Pancreas (tissue), 10 donors: ENCODE data around the gene DUSP9. TPM values are rescaled to one million over a fixed set of nuclear protein-coding genes. Genes with fewer than 3 reads are reported as not detected.

Experiments used
- ATAC-seq, 4 donors: fragments of 200-7000 bp; cut with Tn5 transposase; one replicate each; pipeline versions ENCODE4 v1.8.0 to v1.9.1; 2020; ENCODE audit warnings: mild to moderate bottlenecking in 4 of 4, moderate library complexity in 4 of 4
- DNase-seq, 6 donors: peaks; one replicate each; pipeline ENCODE4 v3.0.0-alpha.2; 2020
- FAIRE-seq: peaks from 2 replicates; lab custom pipeline; 2012; peaks lifted over from hg19 to GRCh38; lab: Jason Lieb, UNC
- H3K27ac ChIP-seq, 4 donors: fragments of 200-600 bp; sonication (generic); 1 replicate in 3 of 4; 2 replicates in 1 of 4; pipeline versions ENCODE4 v1.5.0 to v1.8.0; 2020
- H3K27me3 ChIP-seq, 4 donors: fragments of 200-600 bp; one replicate each; pipeline ENCODE4 v1.8.0; 2021
- H3K36me3 ChIP-seq, 3 donors: fragments of 200-600 bp; sonication (generic) in 1 of 3; one replicate each; pipeline versions ENCODE4 v1.5.0 to v1.8.0; 2020 to 2021
- H3K4me1 ChIP-seq, 3 donors: fragments of 200-600 bp; one replicate each; pipeline ENCODE4 v1.8.0; 2021
- H3K4me3 ChIP-seq, 4 donors: fragments of 200-600 bp; sonication (generic) in 2 of 4; one replicate each; pipeline versions ENCODE4 v1.5.0 to v1.8.0; 2020 to 2021
- H3K9me3 ChIP-seq, 4 donors: fragments of 200-600 bp; one replicate each; pipeline ENCODE4 v1.8.0; 2021
- WGBS, 2 donors: extraction: QIAGEN DNeasy Blood & Tissue Kit; methylation state at CpG; one replicate each; pipeline ENCODE4 v1.1.7; 2013; 5-methylcytosine and 5-hydroxymethylcytosine counted together
- intact Hi-C, 3 donors: fragments of 100-400 bp; cut with DNase I; formaldehyde crosslinking; loops; one replicate each; pipeline versions ENCODE4 v1.11.1 to v1.14.2; 2022
- polyA plus RNA-seq, 2 donors: library from polyadenylated mRNA; stranded (reverse); fragments of 200-250 nt; gene quantifications; one replicate each; pipeline ENCODE4 v1.2.3, GENCODE V29; 2013
- total RNA-seq, 6 donors: library from RNA; stranded (reverse); fragmentation: NEBNext Ultra II Directional in 4 of 6; extraction: Animal tissue kit (Norgen Biotek cat#: 25700) in 4 of 6; gene quantifications; one replicate each; pipeline versions ENCODE4 v1.2.1 to v1.2.4, GENCODE V29; 2021 to 2023
- TF ChIP-seq, protein P1 (sequence below), 4 donors: fragments of 200-600 bp; sonication (generic) in 3 of 4; IDR thresholded peaks; one replicate each; pipeline versions ENCODE4 v1.5.0 to v1.8.0; 2021; ENCODE audit warnings: antibody characterized with exemption in 4 of 4
- donor health status: healthy with polysubstance abuse.
- donor health status: DM: no; HTN: no; CAD: no; lungs with moderate emphysema.
- donor health status: DM: no; HTN: no; CAD: no.
- donor health status: control.
- donor health status: control.
- donor health status: Bipolar disorder and iron deficiency.
- donor health status: DM: yes; HTN: yes; CAD: no.
- donor health status: DM: no; HTN: no; CAD: no.
- donor health status: DM: no; HTN: no; CAD: no.
- donor health status: DM: yes; HTN: yes; CAD: no.

DUSP9 gene
- total and polyA plus RNA-seq, 8 donors = 0.07 to 0.28 (median 0.12) TPM; not detected in 4

DNA sequence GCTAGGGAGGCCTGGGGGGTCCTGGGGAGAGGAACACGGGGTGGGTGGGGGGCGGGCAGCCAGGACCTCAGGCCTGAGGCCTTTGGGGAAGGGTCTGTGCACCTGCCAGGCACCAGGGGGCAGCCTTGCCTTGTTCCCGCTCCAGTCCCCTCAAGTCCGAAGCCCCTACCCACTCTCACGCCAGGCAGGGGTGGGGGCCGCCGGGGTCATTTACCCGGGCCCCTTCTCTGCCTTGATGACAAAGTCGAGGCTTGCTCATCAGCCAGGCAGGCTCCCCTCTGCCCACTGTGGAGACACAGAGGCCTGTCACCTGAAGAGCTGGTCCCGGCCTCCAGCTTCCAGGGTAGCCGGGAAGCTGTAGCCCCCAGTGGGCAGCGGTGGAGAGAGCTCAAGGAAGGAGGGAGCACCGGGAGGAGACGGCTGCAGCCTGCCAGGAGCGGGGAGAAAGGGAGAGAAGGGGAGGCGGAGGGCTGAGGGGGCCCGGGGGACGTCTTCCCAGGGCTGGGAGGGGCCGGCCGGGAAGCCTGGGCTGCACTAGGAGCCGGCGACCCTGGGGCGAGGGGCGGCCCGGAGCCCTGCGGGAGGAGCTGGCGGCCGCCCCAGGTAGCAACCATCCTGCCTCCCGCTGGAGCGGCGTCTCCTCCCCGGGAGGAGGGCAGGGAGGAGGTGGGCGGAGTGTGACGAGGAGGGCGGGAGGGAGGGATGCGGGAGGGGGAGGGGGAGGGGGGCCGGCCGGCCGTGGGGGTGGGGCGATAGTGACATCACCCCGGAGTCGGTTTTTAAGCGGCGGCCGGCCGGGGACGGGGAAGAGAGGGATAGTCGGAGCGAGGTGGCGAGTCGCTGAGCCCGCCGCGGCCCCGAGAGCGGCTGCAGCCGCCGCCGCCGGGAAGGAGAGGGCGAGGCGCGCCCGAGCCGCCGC, 40.4 kb downstream of the DUSP9 start, which contains the start of gene SLC6A8:
Gene SLC6A8 (plus strand): TSS at position 806 of the 919 bp plus-strand sequence. CDS start 649 bp downstream, outside the sequence.
- peak; percentile 66 to 88 (median 80) for DNase-seq
- Histone ChIP-seq H3K27ac (no peak within 1 kb of the TSS), H3K4me3 (peak within 1 kb of the TSS in 3 of 4 donors; percentile 10 to 37 (median 34)), H3K9me3 (no peaks in the 10 kb centered on the region), H3K4me1 (no peaks in the 10 kb centered on the region), H3K36me3 (no peaks in the 10 kb centered on the region), H3K27me3 (no peaks in the 10 kb centered on the region)
- intact Hi-C loops = no loop called here
- 3 to 28% methylated on average over 15 to 53 of the region's 66 CpGs for WGBS, 2 donors
- no peak for FAIRE-seq
- ATAC-seq = peak; percentile 70 to 87 (median 80)
- TF ChIP-seq, protein P1, sequence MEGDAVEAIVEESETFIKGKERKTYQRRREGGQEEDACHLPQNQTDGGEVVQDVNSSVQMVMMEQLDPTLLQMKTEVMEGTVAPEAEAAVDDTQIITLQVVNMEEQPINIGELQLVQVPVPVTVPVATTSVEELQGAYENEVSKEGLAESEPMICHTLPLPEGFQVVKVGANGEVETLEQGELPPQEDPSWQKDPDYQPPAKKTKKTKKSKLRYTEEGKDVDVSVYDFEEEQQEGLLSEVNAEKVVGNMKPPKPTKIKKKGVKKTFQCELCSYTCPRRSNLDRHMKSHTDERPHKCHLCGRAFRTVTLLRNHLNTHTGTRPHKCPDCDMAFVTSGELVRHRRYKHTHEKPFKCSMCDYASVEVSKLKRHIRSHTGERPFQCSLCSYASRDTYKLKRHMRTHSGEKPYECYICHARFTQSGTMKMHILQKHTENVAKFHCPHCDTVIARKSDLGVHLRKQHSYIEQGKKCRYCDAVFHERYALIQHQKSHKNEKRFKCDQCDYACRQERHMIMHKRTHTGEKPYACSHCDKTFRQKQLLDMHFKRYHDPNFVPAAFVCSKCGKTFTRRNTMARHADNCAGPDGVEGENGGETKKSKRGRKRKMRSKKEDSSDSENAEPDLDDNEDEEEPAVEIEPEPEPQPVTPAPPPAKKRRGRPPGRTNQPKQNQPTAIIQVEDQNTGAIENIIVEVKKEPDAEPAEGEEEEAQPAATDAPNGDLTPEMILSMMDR (IDR thresholded peaks at IDR 0.05) = peak in 2 of 4 donors; percentile 7 to 17

DNA sequence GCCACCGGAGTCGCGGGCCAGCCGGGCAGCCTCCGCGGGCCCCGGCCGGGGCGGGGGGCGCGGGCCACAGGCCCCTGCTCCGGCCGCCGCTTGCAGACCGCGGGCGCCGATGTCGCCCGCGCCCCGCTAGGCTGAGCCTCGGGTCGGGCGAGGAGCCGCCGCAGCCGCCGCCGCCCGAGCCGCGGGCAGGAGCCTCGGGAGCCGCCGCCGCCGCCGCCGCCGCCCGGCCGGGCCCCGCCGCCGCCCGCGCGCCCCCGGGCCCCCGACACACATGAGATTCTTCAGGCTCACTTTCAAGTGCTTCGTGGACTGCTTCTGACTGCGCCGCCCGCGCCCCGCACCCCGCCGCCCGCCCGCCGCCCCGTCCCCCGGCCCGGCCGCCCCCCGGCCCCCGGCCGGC, 41.1 kb downstream of the DUSP9 start:
- intact Hi-C loops = no loop called here
- Histone ChIP-seq H3K4me1 (no peaks in the 10 kb centered on the region), H3K9me3 (no peaks in the 10 kb centered on the region), H3K27me3 (no peaks in the 10 kb centered on the region), H3K36me3 (no peaks in the 10 kb centered on the region), H3K27ac (no peak overlapping the region), H3K4me3 (peak overlapping the region in 1 of 4 donors; percentile 34)
- TF ChIP-seq, protein P1 (IDR thresholded peaks at IDR 0.05) = no peak
- no peak for FAIRE-seq
- WGBS, 2 donors = 1 to 26% methylated on average over 18 to 68 of the region's 69 CpGs
- no peak for ATAC-seq
- DNase-seq = peak in 1 of 6 donors; percentile 29

DNA sequence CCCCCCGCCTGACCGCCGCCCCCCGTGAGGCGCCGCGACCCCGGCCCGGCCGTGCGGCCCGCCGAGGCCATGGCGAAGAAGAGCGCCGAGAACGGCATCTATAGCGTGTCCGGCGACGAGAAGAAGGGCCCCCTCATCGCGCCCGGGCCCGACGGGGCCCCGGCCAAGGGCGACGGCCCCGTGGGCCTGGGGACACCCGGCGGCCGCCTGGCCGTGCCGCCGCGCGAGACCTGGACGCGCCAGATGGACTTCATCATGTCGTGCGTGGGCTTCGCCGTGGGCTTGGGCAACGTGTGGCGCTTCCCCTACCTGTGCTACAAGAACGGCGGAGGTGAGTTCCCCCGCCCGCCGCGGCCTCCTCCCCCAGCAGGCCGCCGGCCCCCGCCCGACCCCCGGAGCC, 41.5 kb downstream of the DUSP9 start:
- H3K27me3 ChIP-seq = no peaks in the 10 kb centered on the region
- no peaks in the 10 kb centered on the region for H3K4me1 ChIP-seq
- ATAC-seq (no peak), FAIRE-seq (no peak), DNase-seq (peak in 2 of 6 donors; percentile 39 to 69)
- H3K9me3 ChIP-seq = no peaks in the 10 kb centered on the region
- intact Hi-C loops = no loop called here
- TF ChIP-seq, protein P1 (IDR thresholded peaks at IDR 0.05) = no peak
- 0 to 21% methylated on average over 21 to 52 of the region's 57 CpGs for WGBS, 2 donors
- no peak overlapping the region for H3K27ac ChIP-seq
- H3K4me3 ChIP-seq = peak overlapping the region in 3 of 4 donors; percentile 10 to 37 (median 34)
- H3K36me3 ChIP-seq = no peaks in the 10 kb centered on the region

DNA sequence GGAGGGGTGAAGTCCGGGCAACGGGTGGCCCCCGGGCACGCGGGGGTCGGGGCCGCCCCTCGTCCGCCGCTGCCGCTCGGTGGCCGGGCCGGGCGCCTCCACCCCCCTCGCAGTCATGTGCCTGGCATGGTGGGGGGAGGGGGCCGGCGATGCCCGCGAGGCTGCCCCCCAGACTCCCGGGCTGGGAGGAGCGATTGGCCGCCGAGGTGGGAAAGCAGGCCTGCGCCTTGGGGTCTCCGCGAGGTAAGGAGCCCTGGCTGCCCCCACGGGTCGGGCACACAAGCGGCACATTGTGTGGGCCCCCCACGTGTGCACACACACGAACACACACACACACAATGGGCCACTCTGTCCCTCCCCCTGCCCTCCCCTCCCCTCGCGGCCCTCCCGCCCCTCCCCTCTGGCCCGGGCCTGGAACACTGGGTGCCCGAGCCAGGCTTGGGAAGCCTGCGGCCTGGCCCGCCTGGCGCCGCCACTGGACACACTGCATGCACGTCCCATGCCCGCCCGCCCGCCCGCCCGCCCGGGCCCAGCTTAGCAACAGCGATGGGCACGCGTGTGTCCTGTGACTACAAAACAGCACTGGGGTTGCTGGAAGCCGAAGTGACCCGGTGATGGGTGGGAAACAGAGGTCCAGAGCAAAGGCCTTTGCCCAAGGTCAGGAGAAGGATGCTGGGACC, 42.0 kb downstream of the DUSP9 start:
- intact Hi-C loops = no loop called here
- FAIRE-seq (no peak), DNase-seq (peak in 4 of 6 donors; percentile 45 to 83 (median 62)), ATAC-seq (peak; percentile 16 to 73 (median 64))
- no peaks in the 10 kb centered on the region for H3K27me3 ChIP-seq
- TF ChIP-seq, protein P1 (IDR thresholded peaks at IDR 0.05) = no peak
- WGBS, 2 donors = 26 to 43% methylated on average over 46 to 51 of the region's 53 CpGs
- no peaks in the 10 kb centered on the region for H3K4me1 ChIP-seq
- H3K36me3 ChIP-seq = no peaks in the 10 kb centered on the region
- peak overlapping the region in 3 of 4 donors; percentile 10 to 37 (median 34) for H3K4me3 ChIP-seq
- H3K27ac ChIP-seq = no peak overlapping the region
- H3K9me3 ChIP-seq = no peaks in the 10 kb centered on the region
